Peyer's patch (tissue), 4 donors: ENCODE data around the gene AURKB.

Experiments used
- POLR2A ChIP-seq, 2 donors: fragments of 450-650 bp; IDR thresholded peaks; one replicate each; pipeline ENCODE4 v1.5.1; 2017; ENCODE audit warnings: antibody characterized with exemption in 2 of 2, mild to moderate bottlenecking in 2 of 2, moderate library complexity in 2 of 2
- TF ChIP-seq, protein P1 (sequence below), 6 experiments: fragments of 450-650 bp in 4 of 6; fragments of 200-600 bp in 2 of 6; sonication (generic) in 1 of 6; IDR thresholded peaks; one replicate each; pipeline ENCODE4 v1.5.1; 2017 to 2019; ENCODE audit warnings: antibody characterized with exemption in 6 of 6, mild to moderate bottlenecking in 3 of 6, moderate library complexity in 1 of 6

DNA sequence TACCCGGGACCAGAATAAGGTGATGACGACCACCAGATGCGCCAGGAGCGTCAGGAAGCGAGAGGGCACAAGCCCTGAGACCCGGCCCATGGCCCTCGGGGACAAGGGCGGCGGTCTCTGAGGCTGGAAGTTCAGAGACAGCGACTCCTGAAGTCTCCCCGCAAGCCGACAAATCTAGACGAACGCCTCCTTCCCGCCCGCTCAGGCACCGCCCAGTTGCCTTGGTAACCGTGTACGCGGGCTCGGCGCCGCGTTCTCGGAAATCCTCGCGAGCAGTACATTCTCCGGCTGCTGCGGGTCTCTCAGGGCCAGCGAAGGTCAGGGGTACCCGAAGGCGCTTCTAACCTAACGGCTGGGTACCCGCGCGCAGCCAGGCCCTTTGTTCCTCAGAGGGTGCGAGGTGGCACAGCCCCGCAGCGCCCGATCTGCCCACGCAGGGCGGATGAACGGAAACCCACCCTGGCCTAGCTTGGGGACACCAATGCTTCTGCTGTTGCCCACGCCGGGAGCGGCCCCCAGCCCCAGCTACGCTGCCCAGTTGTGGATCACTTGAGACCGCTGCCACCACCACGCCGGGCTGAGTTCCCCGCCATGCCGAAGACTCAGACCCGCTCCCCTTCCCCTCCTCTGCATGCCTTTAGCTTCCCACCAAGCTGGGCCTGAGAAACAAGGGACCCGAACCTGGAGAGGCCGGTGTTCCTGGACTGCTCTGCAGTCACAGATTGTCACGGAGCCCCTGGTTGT lies 34.0 kb downstream of the AURKB start, which contains the start of gene TMEM107:
- TF ChIP-seq, protein P1, sequence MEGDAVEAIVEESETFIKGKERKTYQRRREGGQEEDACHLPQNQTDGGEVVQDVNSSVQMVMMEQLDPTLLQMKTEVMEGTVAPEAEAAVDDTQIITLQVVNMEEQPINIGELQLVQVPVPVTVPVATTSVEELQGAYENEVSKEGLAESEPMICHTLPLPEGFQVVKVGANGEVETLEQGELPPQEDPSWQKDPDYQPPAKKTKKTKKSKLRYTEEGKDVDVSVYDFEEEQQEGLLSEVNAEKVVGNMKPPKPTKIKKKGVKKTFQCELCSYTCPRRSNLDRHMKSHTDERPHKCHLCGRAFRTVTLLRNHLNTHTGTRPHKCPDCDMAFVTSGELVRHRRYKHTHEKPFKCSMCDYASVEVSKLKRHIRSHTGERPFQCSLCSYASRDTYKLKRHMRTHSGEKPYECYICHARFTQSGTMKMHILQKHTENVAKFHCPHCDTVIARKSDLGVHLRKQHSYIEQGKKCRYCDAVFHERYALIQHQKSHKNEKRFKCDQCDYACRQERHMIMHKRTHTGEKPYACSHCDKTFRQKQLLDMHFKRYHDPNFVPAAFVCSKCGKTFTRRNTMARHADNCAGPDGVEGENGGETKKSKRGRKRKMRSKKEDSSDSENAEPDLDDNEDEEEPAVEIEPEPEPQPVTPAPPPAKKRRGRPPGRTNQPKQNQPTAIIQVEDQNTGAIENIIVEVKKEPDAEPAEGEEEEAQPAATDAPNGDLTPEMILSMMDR (IDR thresholded peaks at IDR 0.05) = no peak
- peak in 1 of 2 donors; percentile 41 for TF ChIP-seq POLR2A (IDR thresholded peaks at IDR 0.05)
